GM12872 (cell line): Measurements from ENCODE around the gene PPP1R14B.

Source experiments
- TF ChIP-seq, protein P1 (sequence below): IDR thresholded peaks from 3 replicates; pipeline ENCODE4 v1.5.1; 2011; ENCODE audit warnings: low read depth, mild to moderate bottlenecking, low read length, moderate library complexity; ENCODE audit not compliant: insufficient read depth

Gene PPP1R14B

DNA sequence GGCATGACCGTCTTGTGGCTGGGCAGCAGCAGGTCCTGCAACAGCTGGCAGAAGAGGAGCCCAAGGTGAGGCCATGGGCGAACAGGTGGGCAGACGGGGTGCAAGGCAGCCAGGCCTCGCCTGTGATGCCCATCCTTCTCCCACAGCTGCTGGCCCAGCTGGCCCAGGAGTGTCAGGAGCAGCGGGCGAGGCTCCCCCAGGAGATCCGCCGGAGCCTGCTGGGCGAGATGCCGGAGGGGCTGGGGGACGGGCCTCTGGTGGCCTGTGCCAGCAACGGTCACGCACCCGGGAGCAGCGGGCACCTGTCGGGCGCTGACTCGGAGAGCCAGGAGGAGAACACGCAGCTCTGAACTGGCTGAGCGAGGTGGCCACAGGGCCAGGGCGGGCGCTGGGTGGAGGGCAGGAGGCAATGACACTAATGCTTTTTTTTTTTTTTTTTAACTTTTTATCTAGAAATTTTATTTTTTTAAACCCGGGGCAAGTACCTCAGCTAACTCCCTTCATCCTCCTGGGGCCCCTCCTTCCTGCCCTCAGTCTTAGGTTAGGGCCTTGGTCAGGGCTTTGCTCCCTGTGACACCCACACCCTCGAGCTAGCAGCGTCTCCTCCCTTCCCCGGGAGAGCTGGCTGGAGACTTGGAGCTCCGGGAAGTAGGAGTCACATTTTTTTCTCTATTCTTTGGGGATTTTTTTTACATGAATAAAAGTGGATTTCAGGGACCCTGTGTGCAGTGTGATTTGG, 20.6 kb upstream of the PPP1R14B start:
- TF ChIP-seq, protein P1, sequence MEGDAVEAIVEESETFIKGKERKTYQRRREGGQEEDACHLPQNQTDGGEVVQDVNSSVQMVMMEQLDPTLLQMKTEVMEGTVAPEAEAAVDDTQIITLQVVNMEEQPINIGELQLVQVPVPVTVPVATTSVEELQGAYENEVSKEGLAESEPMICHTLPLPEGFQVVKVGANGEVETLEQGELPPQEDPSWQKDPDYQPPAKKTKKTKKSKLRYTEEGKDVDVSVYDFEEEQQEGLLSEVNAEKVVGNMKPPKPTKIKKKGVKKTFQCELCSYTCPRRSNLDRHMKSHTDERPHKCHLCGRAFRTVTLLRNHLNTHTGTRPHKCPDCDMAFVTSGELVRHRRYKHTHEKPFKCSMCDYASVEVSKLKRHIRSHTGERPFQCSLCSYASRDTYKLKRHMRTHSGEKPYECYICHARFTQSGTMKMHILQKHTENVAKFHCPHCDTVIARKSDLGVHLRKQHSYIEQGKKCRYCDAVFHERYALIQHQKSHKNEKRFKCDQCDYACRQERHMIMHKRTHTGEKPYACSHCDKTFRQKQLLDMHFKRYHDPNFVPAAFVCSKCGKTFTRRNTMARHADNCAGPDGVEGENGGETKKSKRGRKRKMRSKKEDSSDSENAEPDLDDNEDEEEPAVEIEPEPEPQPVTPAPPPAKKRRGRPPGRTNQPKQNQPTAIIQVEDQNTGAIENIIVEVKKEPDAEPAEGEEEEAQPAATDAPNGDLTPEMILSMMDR, result no peak

DNA sequence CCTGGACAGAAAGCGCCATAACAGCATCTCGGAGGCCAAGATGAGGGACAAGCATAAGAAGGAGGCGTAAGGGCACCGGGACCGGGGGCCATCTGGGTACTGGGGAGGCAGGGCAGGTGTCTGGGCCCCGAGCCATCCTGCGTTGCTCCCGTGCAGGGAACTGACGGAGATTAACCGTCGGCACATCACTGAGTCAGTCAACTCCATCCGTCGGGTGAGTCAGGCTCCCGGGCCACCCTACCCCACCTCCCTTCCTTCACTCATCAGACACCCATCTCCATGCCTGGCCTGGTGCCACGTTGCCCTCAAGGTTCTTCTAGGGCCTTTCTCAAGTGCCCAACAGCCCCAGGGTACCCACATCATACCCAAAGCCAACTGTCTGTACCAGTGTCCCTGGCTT, 19.6 kb upstream of the PPP1R14B start:
- TF ChIP-seq, protein P1, result no peak

DNA sequence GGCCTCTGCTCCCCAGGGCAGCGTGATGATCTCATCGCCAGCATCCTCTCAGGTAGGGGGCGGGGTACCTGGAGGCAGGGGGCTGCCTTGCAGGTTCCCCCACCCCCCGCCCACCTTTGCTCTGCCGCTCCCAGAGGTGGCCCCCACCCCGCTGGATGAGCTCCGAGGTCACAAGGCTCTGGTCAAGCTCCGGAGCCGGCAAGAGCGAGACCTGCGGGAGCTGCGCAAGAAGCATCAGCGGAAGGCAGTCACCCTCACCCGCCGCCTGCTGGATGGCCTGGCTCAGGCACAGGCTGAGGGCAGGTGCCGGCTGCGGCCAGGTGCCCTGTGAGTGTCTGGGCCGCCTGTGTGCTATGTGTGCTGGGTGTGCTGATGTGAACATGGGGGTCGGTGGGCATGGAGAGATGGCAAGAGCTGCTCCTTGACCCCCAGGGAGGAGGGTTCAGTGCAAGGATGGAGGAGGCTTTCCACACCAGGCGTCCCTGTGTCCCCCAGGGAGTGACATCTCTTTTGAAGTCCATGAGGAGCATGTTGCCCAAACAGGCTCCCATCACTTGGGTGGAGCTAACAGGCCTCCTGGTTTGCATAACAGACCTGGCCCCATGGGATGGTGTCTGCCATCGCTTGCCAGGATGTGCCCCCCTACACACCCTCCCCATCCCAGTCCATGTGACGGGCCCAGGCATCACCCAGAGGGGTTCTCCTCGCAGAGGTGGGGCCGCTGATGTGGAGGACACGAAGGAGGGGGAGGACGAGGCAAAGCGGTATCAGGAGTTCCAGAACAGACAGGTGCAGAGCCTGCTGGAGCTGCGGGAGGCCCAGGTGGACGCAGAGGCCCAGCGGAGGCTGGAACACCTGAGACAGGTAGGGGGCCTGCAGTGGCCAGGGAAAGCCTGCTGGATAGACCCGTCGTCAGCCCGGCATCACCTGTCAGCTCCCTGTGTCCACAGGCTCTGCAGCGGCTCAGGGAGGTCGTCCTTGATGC, 18.7 kb upstream of the PPP1R14B start:
- TF ChIP-seq, protein P1, result no peak

DNA sequence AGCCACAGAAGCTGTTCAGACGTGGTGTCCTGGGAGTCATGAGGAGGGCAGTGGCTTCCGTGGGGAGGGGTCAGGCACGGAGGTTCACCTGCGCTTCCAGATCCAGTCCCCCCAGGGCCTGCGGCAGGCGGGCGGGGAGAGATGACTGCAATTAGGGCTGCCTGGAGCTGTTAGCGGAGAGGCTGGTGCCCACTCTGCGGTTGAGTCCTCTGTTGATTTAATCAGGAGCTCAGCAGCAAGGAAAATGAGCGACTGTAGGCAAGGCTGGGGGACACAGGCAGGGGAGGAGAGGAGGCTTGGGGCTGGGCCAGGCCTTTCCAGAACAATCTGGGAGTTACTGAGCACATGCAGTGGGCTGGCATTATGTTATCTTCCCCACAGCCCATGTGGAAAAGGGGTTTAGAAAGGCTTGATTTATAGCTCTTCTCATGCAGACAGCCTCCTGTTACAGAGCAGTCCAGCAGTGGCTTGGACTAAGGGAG, 17.7 kb upstream of the PPP1R14B start:
- TF ChIP-seq, protein P1, result no peak

DNA sequence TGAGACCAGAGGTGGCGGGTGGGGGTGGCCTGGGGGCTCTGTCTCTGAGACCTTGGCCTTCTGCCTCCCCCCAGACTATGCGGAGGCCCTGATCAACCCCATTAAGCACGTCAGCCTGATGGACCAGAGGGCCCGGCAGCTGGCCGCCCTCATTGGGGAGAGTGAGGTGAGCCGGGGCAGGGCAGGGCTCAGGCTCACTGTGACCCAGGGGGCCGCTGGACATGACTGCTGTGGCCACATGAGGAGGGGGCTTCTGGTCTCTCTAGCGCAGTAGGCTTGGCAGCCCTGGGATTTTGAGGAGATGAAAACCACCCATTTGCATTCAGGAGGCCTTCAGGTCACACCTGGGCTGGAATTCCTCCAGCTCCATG, 17.2 kb upstream of the PPP1R14B start:
- TF ChIP-seq, protein P1, result no peak

DNA sequence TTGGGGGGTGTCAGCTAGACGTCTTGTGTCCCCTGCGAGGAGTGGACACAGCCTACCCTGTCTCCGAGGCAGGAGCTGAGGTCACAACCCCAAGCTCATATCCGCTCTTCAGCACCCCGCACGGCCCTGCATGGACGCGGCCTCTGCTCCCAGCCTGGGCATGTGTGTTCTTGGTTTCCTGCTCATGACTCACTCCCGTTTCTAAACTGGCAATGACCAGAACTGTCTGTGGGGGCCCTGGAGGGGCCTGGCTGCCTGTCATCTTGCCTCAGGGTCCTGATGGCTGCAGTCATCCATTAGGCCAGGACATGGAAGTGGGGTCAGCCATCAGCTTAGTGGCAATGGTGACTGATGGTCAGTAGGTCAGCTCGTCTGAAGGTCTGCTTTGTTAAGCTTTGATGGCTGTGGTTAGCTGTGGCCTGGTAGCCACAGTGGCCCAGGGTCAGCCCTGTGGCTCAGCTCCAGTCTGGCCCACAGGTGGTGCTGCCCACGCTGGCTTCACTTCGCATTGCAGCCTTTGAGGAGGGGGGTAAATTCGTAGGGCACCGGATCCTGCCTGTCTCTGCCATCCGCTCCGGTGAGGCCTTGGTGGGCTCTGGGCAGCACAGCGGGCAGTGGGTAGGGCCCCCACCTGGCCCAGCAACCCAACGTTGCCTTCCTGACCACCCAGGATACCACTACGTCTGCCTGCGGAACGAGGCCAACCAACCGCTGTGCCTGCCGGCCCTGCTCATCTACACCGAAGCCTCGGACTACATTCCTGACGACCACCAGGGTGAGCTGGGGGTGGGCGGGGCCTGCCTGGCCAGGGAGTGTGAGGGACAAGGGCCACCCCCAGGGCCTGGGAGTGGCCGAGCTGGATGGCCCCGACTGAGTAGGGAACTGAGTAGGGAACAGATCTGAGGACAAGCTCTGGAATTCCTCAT, 16.5 kb upstream of the PPP1R14B start:
- TF ChIP-seq, protein P1, result no peak
